Activated B cell treated with CpG ODN at 0.5 μM for 24 hours (primary cell): ENCODE results near the gene GRIK3. TPM values are rescaled to one million over a fixed set of nuclear protein-coding genes. Genes with fewer than 3 reads are reported as not detected.

Experiments
- ATAC-seq: fragments of 200-7000 bp; cut with Tn5 transposase; one replicate; pipeline ENCODE4 v1.10.0; 2021; ENCODE audit warnings: low read depth, mild to moderate bottlenecking, moderate library complexity
- CTCF ChIA-PET: fragments of 350-600 bp; sonication (Branson Sonifier 250); formaldehyde crosslinking; loops from one replicate; lab custom pipeline; 2021; ENCODE audit warnings: antibody characterized with exemption; lab: Charles Lee
- POLR2A ChIA-PET: fragments of 350-600 bp; sonication (Branson Sonifier 250); formaldehyde crosslinking; loops from one replicate; lab custom pipeline; 2021; ENCODE audit warnings: antibody characterized with exemption; lab: Charles Lee
- DNase-seq: peaks from one replicate; pipeline ENCODE4 v3.0.0; 2022
- H3K27ac Mint-ChIP-seq: one replicate; pipeline ENCODE4 v1.8.0; 2020; ENCODE audit warnings: mixed read lengths
- H3K27me3 Mint-ChIP-seq: one replicate; pipeline ENCODE4 v1.8.0; 2021; ENCODE audit warnings: mixed read lengths
- H3K36me3 Mint-ChIP-seq: one replicate; pipeline ENCODE4 v1.8.0; 2021; ENCODE audit warnings: low read depth, mixed read lengths
- H3K4me1 Mint-ChIP-seq: one replicate; pipeline ENCODE4 v1.8.0; 2021; ENCODE audit warnings: mixed read lengths
- H3K4me3 Mint-ChIP-seq: one replicate; pipeline ENCODE4 v1.8.0; 2020; ENCODE audit warnings: mild to moderate bottlenecking, mixed read lengths
- H3K9me3 Mint-ChIP-seq: one replicate; pipeline ENCODE4 v1.8.0; 2020; ENCODE audit warnings: mixed read lengths
- CTCF ChIP-seq: fragments of 200-600 bp; IDR thresholded peaks from one replicate; pipeline ENCODE4 v1.8.0; 2022; ENCODE audit warnings: antibody characterized with exemption, mild to moderate bottlenecking
- intact Hi-C: fragments of 100-400 bp; cut with micrococcal nuclease; formaldehyde crosslinking; loops from one replicate; pipeline ENCODE4 v1.15.1; 2024
- total RNA-seq: library from RNA; stranded (reverse); gene quantifications from 2 replicates; pipeline ENCODE4 v1.2.3, GENCODE V29; 2022

The GRIK3 gene
- total RNA-seq, 1 donor from 2014 or later = 0.35 TPM

DNA sequence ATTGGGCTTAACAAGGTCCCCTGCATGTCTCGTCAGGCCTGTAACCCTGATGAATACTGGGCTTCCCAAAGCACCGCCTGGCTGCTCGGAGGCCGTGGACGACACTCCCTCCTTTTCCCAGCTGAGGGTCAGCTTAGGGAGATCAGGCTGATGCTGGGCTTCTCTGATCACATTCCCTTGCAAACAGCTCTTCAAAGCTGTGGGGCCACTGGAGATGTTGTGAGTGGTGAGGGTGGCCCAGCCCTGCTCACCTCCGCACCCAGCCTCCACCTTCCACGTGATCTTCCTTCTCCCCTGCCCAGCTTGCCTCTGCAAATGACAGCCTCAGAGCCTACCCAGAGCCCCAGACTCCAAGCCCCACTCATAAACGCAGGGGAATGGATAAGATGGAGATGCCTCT lies 195.4 kb downstream of the GRIK3 start:
- CTCF ChIA-PET = no interaction called here
- H3K27me3 Mint-ChIP-seq = no peaks in the 10 kb centered on the region
- intact Hi-C loops = no loop called here

DNA sequence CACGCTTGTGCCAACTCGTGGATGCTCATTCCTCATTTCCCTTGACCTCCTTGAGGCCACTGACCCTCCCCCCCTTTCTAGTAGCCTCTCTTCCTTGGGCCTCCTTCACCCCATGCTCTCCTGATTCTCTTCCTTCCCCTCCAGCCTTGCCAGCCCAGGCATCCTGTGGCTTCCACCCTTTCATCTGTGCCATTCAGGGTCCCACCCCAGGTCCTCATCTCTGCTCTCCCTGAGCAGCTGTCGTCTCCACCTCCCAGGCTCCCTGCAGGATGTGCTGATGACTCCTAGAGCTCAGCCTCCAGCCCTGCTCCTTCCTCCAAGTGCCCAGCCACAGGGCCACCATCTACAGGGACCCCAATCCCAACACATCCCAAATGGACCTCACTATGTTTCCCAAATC lies 197.4 kb downstream of the GRIK3 start:
- H3K27ac Mint-ChIP-seq = no peak overlapping the region
- H3K9me3 Mint-ChIP-seq = no peaks in the 10 kb centered on the region
- ATAC-seq = no peak
- H3K4me1 Mint-ChIP-seq = no peaks in the 10 kb centered on the region
- H3K27me3 Mint-ChIP-seq = peaks cover 3% of the 10 kb centered on the region
- ChIA-PET POLR2A (interaction anchor here (0.7 kb wide), 1 partner anchor 17 kb away, joined by 8 read pairs; no protein-coding TSS in a partner anchor), CTCF (no interaction called here)
- no peak for TF ChIP-seq CTCF
- no peak for DNase-seq
- no peaks in the 10 kb centered on the region for H3K36me3 Mint-ChIP-seq
- no peak overlapping the region for H3K4me3 Mint-ChIP-seq
- intact Hi-C loops = no loop called here

More for the DNA sequence above, 195.4 kb downstream of the GRIK3 start:
- Mint-ChIP-seq H3K9me3 (no peaks in the 10 kb centered on the region), H3K4me3 (no peak overlapping the region), H3K36me3 (no peaks in the 10 kb centered on the region), H3K4me1 (no peaks in the 10 kb centered on the region), H3K27ac (no peak overlapping the region)
- ATAC-seq (no peak), DNase-seq (no peak)
- TF ChIP-seq CTCF = no peak
- POLR2A ChIA-PET = no interaction called here

DNA sequence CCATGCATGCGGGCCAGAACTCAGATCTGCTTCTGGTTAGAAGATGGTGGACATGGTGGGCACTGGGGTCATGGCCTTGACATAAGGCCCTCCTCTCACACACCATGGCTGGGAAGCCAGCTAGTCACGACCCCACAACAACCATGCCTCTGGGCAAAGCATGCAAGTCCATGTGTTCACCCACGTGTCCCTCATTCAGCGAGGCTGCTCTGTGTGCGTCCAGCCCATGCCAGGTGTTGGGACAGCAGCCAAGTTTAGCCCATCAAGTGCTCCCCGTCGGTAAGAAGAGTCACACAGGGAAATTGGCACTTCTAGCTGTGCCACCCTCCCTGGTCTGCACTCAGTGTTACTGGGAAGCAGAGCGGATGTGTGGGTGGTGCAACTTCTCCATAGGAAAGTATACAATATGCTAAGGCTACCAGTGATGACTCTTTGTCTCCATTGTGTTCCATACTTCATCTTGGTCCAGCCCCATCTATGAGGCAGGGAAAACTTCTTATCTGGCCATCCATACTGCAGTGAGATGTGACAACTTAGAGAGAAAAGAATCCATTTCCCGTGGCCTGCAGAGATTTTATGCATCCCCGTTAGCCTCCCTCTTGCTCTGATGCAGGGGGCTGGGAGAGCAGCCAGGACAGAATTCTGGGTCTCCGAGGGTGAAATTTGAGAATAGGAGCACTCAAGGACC lies 198.0 kb downstream of the GRIK3 start:
- Mint-ChIP-seq H3K36me3 (no peaks in the 10 kb centered on the region), H3K27ac (no peak overlapping the region), H3K4me1 (no peaks in the 10 kb centered on the region), H3K4me3 (no peak overlapping the region), H3K9me3 (no peaks in the 10 kb centered on the region), H3K27me3 (peaks cover 3% of the 10 kb centered on the region)
- ATAC-seq (no peak), DNase-seq (no peak)
- CTCF ChIA-PET = no interaction called here
- intact Hi-C loops = no loop called here
- no peak for TF ChIP-seq CTCF
- POLR2A ChIA-PET = no interaction called here

DNA sequence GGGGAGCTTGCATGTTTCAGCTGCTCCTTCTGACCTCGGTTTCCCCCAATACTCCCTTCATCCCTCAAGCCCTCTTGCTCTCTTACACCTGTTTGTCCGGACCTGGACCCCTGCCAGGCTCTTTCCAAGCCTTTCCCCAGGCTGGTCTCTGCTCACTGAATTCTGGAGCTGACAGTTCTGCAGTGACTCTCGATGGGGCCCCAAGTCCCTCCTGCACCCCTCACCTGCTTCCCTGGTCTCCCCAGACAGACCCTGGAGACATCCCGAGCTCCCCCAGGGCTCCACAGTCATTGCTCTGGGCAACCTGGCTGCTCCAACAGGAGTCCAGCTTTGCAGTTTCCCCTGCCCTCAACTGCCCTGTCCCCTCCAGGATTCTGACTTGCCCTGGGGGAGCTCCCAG lies 198.6 kb downstream of the GRIK3 start:
- no peak overlapping the region for H3K27ac Mint-ChIP-seq
- H3K4me3 Mint-ChIP-seq = no peak overlapping the region
- DNase-seq (no peak), ATAC-seq (no peak)
- no peaks in the 10 kb centered on the region for H3K36me3 Mint-ChIP-seq
- no peaks in the 10 kb centered on the region for H3K4me1 Mint-ChIP-seq
- intact Hi-C loops = no loop called here
- peaks cover 3% of the 10 kb centered on the region for H3K27me3 Mint-ChIP-seq
- H3K9me3 Mint-ChIP-seq = no peaks in the 10 kb centered on the region
- ChIA-PET POLR2A (no interaction called here), CTCF (no interaction called here)
- TF ChIP-seq CTCF = no peak

- ATAC-seq (no peak), DNase-seq (no peak)
- CTCF ChIA-PET = no interaction called here
- Mint-ChIP-seq H3K27me3 (peaks cover 3% of the 10 kb centered on the region), H3K9me3 (no peaks in the 10 kb centered on the region), H3K36me3 (no peaks in the 10 kb centered on the region), H3K4me1 (no peaks in the 10 kb centered on the region), H3K27ac (no peak overlapping the region), H3K4me3 (no peak overlapping the region)
- POLR2A ChIA-PET = no interaction called here
- TF ChIP-seq CTCF = no peak
- intact Hi-C loops = no loop called here
These were observed 199.2 kb downstream of the GRIK3 start for GRCh38 chr1:36835017-36835695.
